ENCODE measurements around the gene SDS. TPM values are rescaled to one million over a fixed set of nuclear protein-coding genes. Genes with fewer than 3 reads are reported as not detected.

SDS gene
- total RNA-seq, 2 donors from 2014 or later: 0.62 to 0.83 TPM

Other genes with a start within 250 kb of the SDS start
- gene DDX54, start 218.4 kb downstream of the SDS start, total RNA-seq: 10 to 100 TPM; 37.0 to 47.6 TPM
- gene RITA1, start 218.2 kb downstream of the SDS start, total RNA-seq: 1 to 10 TPM; 6.6 to 9.7 TPM
- gene TPCN1, start 182.4 kb downstream of the SDS start, total RNA-seq: 10 to 100 TPM; 28.8 to 50.8 TPM
- 10 to 100 TPM; 21.6 to 29.8 TPM for gene SLC8B1, start 68.8 kb downstream of the SDS start, total RNA-seq
- gene PLBD2, start 45.3 kb downstream of the SDS start, total RNA-seq: 10 to 100 TPM; 53.8 to 67.8 TPM
- 1 to 10 TPM; 1.1 to 5.5 TPM for gene SDSL, start 18.5 kb upstream of the SDS start, total RNA-seq
- gene LHX5, start 68.0 kb upstream of the SDS start, total RNA-seq: not detected